HepG2 (cell line): ENCODE measurements around the gene FGL2. TPM values are rescaled to one million over a fixed set of nuclear protein-coding genes. Genes with fewer than 3 reads are reported as not detected.

ENCODE experiments used
- ATAC-seq: fragments of 200-7000 bp; cut with Tn5 transposase; 3 replicates; pipeline ENCODE4 v1.9.1; 2020; ENCODE audit warnings: mild to moderate bottlenecking, moderate library complexity
- BruUV-seq: library from RNA; stranded (reverse); fragments of 400-500 nt; replicated peaks from 2 replicates; lab custom pipeline; 2021; lab: Mats Ljungman, UMichigan
- CTCF ChIA-PET: fragments of 300-600 bp; formaldehyde crosslinking; extraction: SDS; loops from one replicate; lab custom pipeline; 2021; ENCODE audit warnings: low total read pairs, inconsistent platforms, low intra/inter-chr PET ratio; lab: Yijun Ruan, JAX
- POLR2A ChIA-PET: fragments of 350-600 bp; sonication (Branson Sonifier 250); formaldehyde crosslinking; loops from one replicate; lab custom pipeline; 2020; ENCODE audit warnings: antibody characterized with exemption, inconsistent platforms; lab: Yijun Ruan, JAX
- DNase-seq: peaks from one replicate; pipeline ENCODE4 v3.0.0-alpha.2; 2015; ENCODE audit warnings: low spot score
- FAIRE-seq: peaks from 3 replicates; lab custom pipeline; 2011; peaks lifted over from hg19 to GRCh38; lab: Jason Lieb, UNC
- H2AFZ ChIP-seq: one replicate; pipeline ENCODE4 v1.6.1; 2011; ENCODE audit warnings: low read length, inconsistent platforms
- H3K27ac ChIP-seq: fragments of 300-600 bp; 3 replicates; pipeline ENCODE4 v1.8.0; 2011; ENCODE audit warnings: mixed run types, mild to moderate bottlenecking, mixed read lengths, low read length, inconsistent platforms; ENCODE audit not compliant: insufficient read depth; ENCODE audit errors: extremely low read length
- H3K27me3 ChIP-seq, 2 experiments: fragments of 200-600 bp in 1 of 2; 2 replicates in 1 of 2; 3 replicates in 1 of 2; pipeline versions ENCODE4 v1.6.0 to v1.8.0; 2011; ENCODE audit warnings: low read length in 2 of 2, mild to moderate bottlenecking in 2 of 2, moderate library complexity in 2 of 2, inconsistent platforms in 1 of 2; ENCODE audit not compliant: insufficient read depth in 2 of 2, control insufficient read depth in 1 of 2
- H3K36me3 ChIP-seq, 2 experiments: fragments of 200-600 bp in 1 of 2; replicated peaks in 1 of 2; 2 replicates in 1 of 2; 3 replicates in 1 of 2; pipeline versions ENCODE4 v1.5.1 to v1.8.0; 2011; ENCODE audit warnings: low read length in 2 of 2, inconsistent platforms in 1 of 2; ENCODE audit not compliant: insufficient read depth in 2 of 2, control insufficient read depth in 1 of 2
- H3K4me1 ChIP-seq: 2 replicates; pipeline ENCODE4 v1.5.1; 2012; ENCODE audit warnings: low read length, inconsistent platforms; ENCODE audit not compliant: insufficient read depth
- H3K4me2 ChIP-seq: 2 replicates; pipeline ENCODE4 v1.6.0; 2011; ENCODE audit warnings: low read depth, low read length, inconsistent platforms
- H3K4me3 ChIP-seq, 3 experiments: fragments of 200-600 bp in 1 of 3; sonication (generic), shearing (Covaris generic) in 1 of 3; replicated peaks in 1 of 3; 2 replicates each; pipeline ENCODE4 v1.5.1; 2011 to 2016; ENCODE audit warnings: low read length in 3 of 3, inconsistent platforms in 2 of 3, low read depth in 2 of 3, mild to moderate bottlenecking in 2 of 3, control low read depth in 1 of 3, mixed read lengths in 1 of 3; ENCODE audit not compliant: insufficient read depth in 1 of 3
- H3K79me2 ChIP-seq: one replicate; pipeline ENCODE4 v1.6.1; 2011; ENCODE audit warnings: low read length, inconsistent platforms; ENCODE audit not compliant: insufficient read depth
- H3K9ac ChIP-seq: 2 replicates; pipeline ENCODE4 v1.6.0; 2011; ENCODE audit warnings: mild to moderate bottlenecking, low read depth, low read length, inconsistent platforms; ENCODE audit not compliant: insufficient read depth
- H3K9me3 ChIP-seq: 2 replicates; pipeline ENCODE4 v1.5.1; 2012; ENCODE audit warnings: mild to moderate bottlenecking, low read length
- H4K20me1 ChIP-seq: 2 replicates; pipeline ENCODE4 v1.6.0; 2011; ENCODE audit warnings: inconsistent platforms, mild to moderate bottlenecking, low read length, moderate library complexity; ENCODE audit not compliant: insufficient read depth
- ATF1 ChIP-seq: IDR thresholded peaks from 2 replicates; pipeline ENCODE4 v1.6.1; 2016; ENCODE audit warnings: mild to moderate bottlenecking, control low read depth
- GLI4 ChIP-seq: sonication (generic); formaldehyde crosslinking; IDR thresholded peaks from 2 replicates; pipeline ENCODE4 v1.5.1; 2020; ENCODE audit warnings: missing genetic modification reagents, mild to moderate bottlenecking, moderate library complexity, borderline replicate concordance
- MAFG ChIP-seq: sonication (generic); formaldehyde crosslinking; IDR thresholded peaks from 2 replicates; pipeline ENCODE4 v1.5.1; 2020; ENCODE audit warnings: mild to moderate bottlenecking, missing genetic modification reagents
- ONECUT2 ChIP-seq: sonication (generic); formaldehyde crosslinking; IDR thresholded peaks from 2 replicates; pipeline ENCODE4 v1.4.0; 2020; ENCODE audit warnings: missing genetic modification reagents
- PHF8 ChIP-seq: sonication (generic); formaldehyde crosslinking; IDR thresholded peaks from 2 replicates; pipeline ENCODE4 v1.5.0; 2020; ENCODE audit warnings: missing genetic modification reagents
- RORA ChIP-seq: sonication (generic); formaldehyde crosslinking; IDR thresholded peaks from 2 replicates; pipeline ENCODE4 v1.5.0; 2020; ENCODE audit warnings: mild to moderate bottlenecking, missing genetic modification reagents, moderate library complexity
- SIX1 ChIP-seq: sonication (generic); formaldehyde crosslinking; IDR thresholded peaks from 2 replicates; pipeline ENCODE4 v1.4.0; 2020; ENCODE audit warnings: missing genetic modification reagents, borderline replicate concordance
- ZKSCAN1 ChIP-seq: fragments of 150-350 bp; IDR thresholded peaks from 2 replicates; pipeline ENCODE4 v1.6.1; 2014; ENCODE audit warnings: low read length
- ZNF589 ChIP-seq: sonication (generic); formaldehyde crosslinking; conservative IDR thresholded peaks from 2 replicates; pipeline ENCODE4 v1.8.0; 2022; ENCODE audit warnings: mild to moderate bottlenecking, moderate library complexity, missing genetic modification reagents
- ZNF749 ChIP-seq: sonication (generic); formaldehyde crosslinking; IDR thresholded peaks from 2 replicates; pipeline ENCODE4 v1.8.0; 2022; ENCODE audit warnings: mild to moderate bottlenecking, missing genetic modification reagents, moderate library complexity, borderline replicate concordance
- WGBS: methylation state at CpG from one replicate; pipeline ENCODE4 v1.1.6; 2017; ENCODE audit warnings: low lambda C conversion rate; 5-methylcytosine and 5-hydroxymethylcytosine counted together
- in situ Hi-C: cut with HindIII; loops from 2 replicates; pipeline ENCODE4 v1.10.0; 2017; ENCODE audit warnings: low pct_unique_long_range_greater_than_20kb; ENCODE audit not compliant: extremely low pct_ligation_motif_present
- intact Hi-C: fragments of 100-400 bp; cut with micrococcal nuclease; formaldehyde crosslinking; loops from one replicate; pipeline ENCODE4 v1.10.0; 2022; ENCODE audit not compliant: unreplicated experiment
- polyA plus RNA-seq, 8 experiments: library from polyadenylated mRNA; depleted of rRNA in 3 of 8; stranded (reverse) in 7 of 8; unstranded in 1 of 8; fragments of >200 nt; fragmentation: Illumina TruSeq in 4 of 8; extraction: Trizol in 4 of 8; gene quantifications; 2 replicates each; pipeline versions ENCODE4 v1.2.1 to v1.2.3, GENCODE V29; 2011 to 2016; ENCODE audit warnings: low read depth in 4 of 8, missing spikeins in 1 of 8, mixed read lengths in 1 of 8; ENCODE audit not compliant: insufficient read depth in 1 of 8
- total RNA-seq, 5 experiments: library from RNA; depleted of rRNA; stranded (reverse); fragments of >200 nt; fragmentation: Illumina TruSeq; extraction: Trizol; gene quantifications; 2 replicates each; pipeline ENCODE4 v1.2.3, GENCODE V29; 2016; ENCODE audit warnings: low read depth in 1 of 5
- TF ChIP-seq, protein P1 (sequence below): sonication (generic); formaldehyde crosslinking; IDR thresholded peaks from 2 replicates; pipeline ENCODE4 v1.4.0; 2020; ENCODE audit warnings: missing genetic modification reagents
- TF ChIP-seq, protein P2 (sequence below): IDR thresholded peaks from 2 replicates; pipeline ENCODE4 v1.6.1; 2016; ENCODE audit warnings: mild to moderate bottlenecking
- TF ChIP-seq, protein P3 (sequence below): sonication (generic); formaldehyde crosslinking; IDR thresholded peaks from 2 replicates; pipeline ENCODE4 v1.5.0; 2020; ENCODE audit warnings: missing genetic modification reagents

The FGL2 gene
- total and polyA plus RNA-seq, 2 of the 13 experiments (the other 11 are each of a cell fraction or from before 2014, with no cell fraction given) = 0.04 to 0.15 TPM

DNA sequence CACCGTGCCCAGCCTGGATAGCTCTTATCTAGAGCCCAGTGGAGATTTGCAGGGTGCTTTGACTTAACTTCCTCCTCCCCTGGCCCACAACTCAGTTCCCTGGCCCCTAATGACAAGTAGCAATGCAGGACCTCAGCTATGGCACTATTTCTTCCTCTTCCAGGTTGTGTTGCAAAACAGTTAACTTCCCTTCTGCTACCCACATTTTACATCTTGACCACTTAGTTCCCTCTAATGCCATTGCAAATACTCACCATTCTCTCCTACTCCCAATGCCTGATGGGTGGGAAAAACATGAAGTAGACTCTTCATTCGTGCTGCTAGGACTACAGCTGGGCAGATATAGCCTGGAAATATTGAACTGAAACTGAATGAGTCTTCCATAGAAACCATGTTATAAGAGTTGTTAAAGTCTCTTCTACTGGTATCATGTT is 39.1 kb upstream of the FGL2 start:
- no peak for DNase-seq
- CTCF ChIA-PET = no interaction called here
- WGBS = 96% methylated on average over 2 of the region's 2 CpGs

DNA sequence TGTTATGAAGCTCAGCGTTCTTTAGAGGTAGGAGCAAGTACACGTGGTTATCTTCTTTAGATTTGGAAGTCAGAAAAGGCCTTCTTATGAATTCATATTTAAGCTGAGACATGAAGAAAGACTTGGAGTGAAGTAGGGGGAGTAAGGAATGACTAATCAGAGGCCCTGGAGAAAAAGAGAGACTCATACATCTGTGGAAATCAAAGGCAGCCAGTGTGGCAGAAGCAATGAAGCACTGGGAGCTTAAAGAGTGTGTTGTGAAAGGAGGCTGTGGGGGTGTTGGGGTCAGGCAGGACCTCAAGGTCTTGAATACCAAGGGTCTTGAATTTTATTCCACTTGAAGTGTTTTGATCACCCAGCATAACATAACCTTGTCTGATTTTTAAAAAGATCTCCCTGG is 35.7 kb upstream of the FGL2 start:
- no peak for DNase-seq
- Histone ChIP-seq H3K4me3 (no peak overlapping the region), H3K9me3 (no peaks in the 10 kb centered on the region), H3K4me1 (no peaks in the 10 kb centered on the region; the same call in 1 of the 2 replicates), H2AFZ (no peak overlapping the region), H3K27me3 (no peaks in the 10 kb centered on the region), H3K9ac (no peak overlapping the region), H3K79me2 (no peaks in the 10 kb centered on the region), H3K4me2 (no peak overlapping the region), H3K27ac (no peak overlapping the region), H4K20me1 (no peaks in the 10 kb centered on the region), H3K36me3 (no peaks in the 10 kb centered on the region)
- intact Hi-C loops (no loop called here), in situ Hi-C loops (no loop called here)
- FAIRE-seq = no peak
- 99% methylated on average over 2 of the region's 2 CpGs for WGBS
- BruUV-seq = no TSS peak
- ChIA-PET CTCF (no interaction called here), POLR2A (no interaction called here)
- no peak for ATAC-seq
- no peak for TF ChIP-seq PHF8
- TF ChIP-seq GLI4 = no peak
- TF ChIP-seq SIX1 (CRISPR knock-in tag) = no peak
- TF ChIP-seq ZNF749 (CRISPR knock-in tag) = no peak
- TF ChIP-seq ONECUT2 (CRISPR knock-in tag) = no peak
- no peak for TF ChIP-seq MAFG (CRISPR knock-in tag)
- TF ChIP-seq ZKSCAN1 = no peak
- TF ChIP-seq ZNF589 = no peak
- TF ChIP-seq, protein P1, sequence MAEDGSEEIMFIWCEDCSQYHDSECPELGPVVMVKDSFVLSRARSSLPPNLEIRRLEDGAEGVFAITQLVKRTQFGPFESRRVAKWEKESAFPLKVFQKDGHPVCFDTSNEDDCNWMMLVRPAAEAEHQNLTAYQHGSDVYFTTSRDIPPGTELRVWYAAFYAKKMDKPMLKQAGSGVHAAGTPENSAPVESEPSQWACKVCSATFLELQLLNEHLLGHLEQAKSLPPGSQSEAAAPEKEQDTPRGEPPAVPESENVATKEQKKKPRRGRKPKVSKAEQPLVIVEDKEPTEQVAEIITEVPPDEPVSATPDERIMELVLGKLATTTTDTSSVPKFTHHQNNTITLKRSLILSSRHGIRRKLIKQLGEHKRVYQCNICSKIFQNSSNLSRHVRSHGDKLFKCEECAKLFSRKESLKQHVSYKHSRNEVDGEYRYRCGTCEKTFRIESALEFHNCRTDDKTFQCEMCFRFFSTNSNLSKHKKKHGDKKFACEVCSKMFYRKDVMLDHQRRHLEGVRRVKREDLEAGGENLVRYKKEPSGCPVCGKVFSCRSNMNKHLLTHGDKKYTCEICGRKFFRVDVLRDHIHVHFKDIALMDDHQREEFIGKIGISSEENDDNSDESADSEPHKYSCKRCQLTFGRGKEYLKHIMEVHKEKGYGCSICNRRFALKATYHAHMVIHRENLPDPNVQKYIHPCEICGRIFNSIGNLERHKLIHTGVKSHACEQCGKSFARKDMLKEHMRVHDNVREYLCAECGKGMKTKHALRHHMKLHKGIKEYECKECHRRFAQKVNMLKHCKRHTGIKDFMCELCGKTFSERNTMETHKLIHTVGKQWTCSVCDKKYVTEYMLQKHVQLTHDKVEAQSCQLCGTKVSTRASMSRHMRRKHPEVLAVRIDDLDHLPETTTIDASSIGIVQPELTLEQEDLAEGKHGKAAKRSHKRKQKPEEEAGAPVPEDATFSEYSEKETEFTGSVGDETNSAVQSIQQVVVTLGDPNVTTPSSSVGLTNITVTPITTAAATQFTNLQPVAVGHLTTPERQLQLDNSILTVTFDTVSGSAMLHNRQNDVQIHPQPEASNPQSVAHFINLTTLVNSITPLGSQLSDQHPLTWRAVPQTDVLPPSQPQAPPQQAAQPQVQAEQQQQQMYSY = no peak
- TF ChIP-seq, protein P2, sequence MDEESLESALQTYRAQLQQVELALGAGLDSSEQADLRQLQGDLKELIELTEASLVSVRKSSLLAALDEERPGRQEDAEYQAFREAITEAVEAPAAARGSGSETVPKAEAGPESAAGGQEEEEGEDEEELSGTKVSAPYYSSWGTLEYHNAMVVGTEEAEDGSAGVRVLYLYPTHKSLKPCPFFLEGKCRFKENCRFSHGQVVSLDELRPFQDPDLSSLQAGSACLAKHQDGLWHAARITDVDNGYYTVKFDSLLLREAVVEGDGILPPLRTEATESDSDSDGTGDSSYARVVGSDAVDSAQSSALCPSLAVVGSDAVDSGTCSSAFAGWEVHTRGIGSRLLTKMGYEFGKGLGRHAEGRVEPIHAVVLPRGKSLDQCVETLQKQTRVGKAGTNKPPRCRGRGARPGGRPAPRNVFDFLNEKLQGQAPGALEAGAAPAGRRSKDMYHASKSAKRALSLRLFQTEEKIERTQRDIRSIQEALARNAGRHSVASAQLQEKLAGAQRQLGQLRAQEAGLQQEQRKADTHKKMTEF (CRISPR knock-in tag) = no peak
- TF ChIP-seq, protein P3, sequence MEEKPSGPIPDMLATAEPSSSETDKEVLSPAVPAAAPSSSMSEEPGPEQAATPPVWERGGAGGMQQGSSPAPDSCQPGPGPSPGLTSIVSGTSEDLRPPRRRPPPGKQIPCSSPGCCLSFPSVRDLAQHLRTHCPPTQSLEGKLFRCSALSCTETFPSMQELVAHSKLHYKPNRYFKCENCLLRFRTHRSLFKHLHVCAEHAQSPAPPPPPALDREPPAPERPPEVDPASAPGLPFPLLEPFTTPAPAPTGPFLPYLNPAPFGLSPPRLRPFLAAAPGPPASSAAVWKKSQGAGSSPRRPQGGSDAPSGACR (CRISPR knock-in tag) = no peak

More for the DNA sequence above, 39.1 kb upstream of the FGL2 start:
- no peaks in the 10 kb centered on the region for H3K79me2 ChIP-seq
- H3K27me3 ChIP-seq = no peaks in the 10 kb centered on the region
- no peak overlapping the region for H3K27ac ChIP-seq
- POLR2A ChIA-PET = no interaction called here
- no peak for TF ChIP-seq RORA (CRISPR knock-in tag)
- TF ChIP-seq ATF1 = no peak
- in situ Hi-C loops = no loop called here
- no peak overlapping the region for H3K9ac ChIP-seq
- BruUV-seq = no TSS peak
- ATAC-seq (no peak), FAIRE-seq (no peak)
- H3K4me2 ChIP-seq = no peak overlapping the region
- no peaks in the 10 kb centered on the region for H4K20me1 ChIP-seq
- no peak overlapping the region for H2AFZ ChIP-seq
- H3K9me3 ChIP-seq = no peaks in the 10 kb centered on the region
- H3K4me3 ChIP-seq = no peak overlapping the region
- intact Hi-C loops = no loop called here
- H3K36me3 ChIP-seq = no peaks in the 10 kb centered on the region
- 0 out of 2 replicates have a peak, but pooled peaks cover 8% of the 10 kb centered on the region for H3K4me1 ChIP-seq
